Measurements from ENCODE around the gene ENGASE.
"Not testable (repeated sequence)": the region's sequence is repeated elsewhere in the genome, so short reads cannot be mapped to it uniquely, and the experiment has no call there.

Gene ENGASE

GRCh38 chr17:79054200-79054960 is 20.2 kb upstream of the ENGASE start:
- peak; percentile 50 to 82 for DNase-seq

- no peak for DNase-seq
Measured at GRCh38 chr17:79055197-79055596, 19.4 kb upstream of the ENGASE start.

- DNase-seq = peak in 1 of 2 donors; percentile 63
Measured at GRCh38 chr17:79057737-79058385, 16.8 kb upstream of the ENGASE start.

- DNase-seq = peak; percentile 40 to 62
Measured at GRCh38 chr17:79062691-79063090, 11.9 kb upstream of the ENGASE start.

- peak in 1 of 2 donors; percentile 18 for DNase-seq
Measured at GRCh38 chr17:79064026-79064425, 10.6 kb upstream of the ENGASE start.

GRCh38 chr17:79065105-79065670 is 9.4 kb upstream of the ENGASE start:
- DNase-seq = peak; percentile 39 to 82

- DNase-seq = no peak
Measured at GRCh38 chr17:79066963-79067362, 7.7 kb upstream of the ENGASE start.

GRCh38 chr17:79070266-79070880 is 4.3 kb upstream of the ENGASE start:
- no peak for DNase-seq

- DNase-seq = no peak
Measured at GRCh38 chr17:79071161-79071740, 3.4 kb upstream of the ENGASE start.

GRCh38 chr17:79072544-79072943 is 2.1 kb upstream of the ENGASE start:
- no peak for DNase-seq

GRCh38 chr17:79073016-79073705 is 1.5 kb upstream of the ENGASE start:
- DNase-seq = no peak

GRCh38 chr17:79073706-79074088 is 927 bp upstream of the ENGASE start:
- no peak for DNase-seq

- DNase-seq = not testable (repeated sequence)
Measured at GRCh38 chr17:79074121-79074648, 439 bp upstream of the ENGASE start.

GRCh38 chr17:79075446-79075750 is 774 bp downstream of the ENGASE start:
- DNase-seq = peak in 1 of 2 donors; percentile 20

GRCh38 chr17:79075861-79076406 is 1.3 kb downstream of the ENGASE start:
- DNase-seq = no peak

- DNase-seq = no peak
Measured at GRCh38 chr17:79077587-79077986, 3.0 kb downstream of the ENGASE start.

- DNase-seq = no peak
Measured at GRCh38 chr17:79078476-79079190, 4.0 kb downstream of the ENGASE start.

- DNase-seq = no peak
Measured at GRCh38 chr17:79079421-79080200, 5.0 kb downstream of the ENGASE start.

GRCh38 chr17:79080349-79080748 is 5.7 kb downstream of the ENGASE start:
- DNase-seq = no peak

GRCh38 chr17:79080761-79081290 is 6.2 kb downstream of the ENGASE start:
- DNase-seq = no peak

Measured in inflammatory macrophage treated with lipopolysaccharide for 1 hour (primary cell).